GM10266 (cell line): ENCODE data around the gene COG5.
"Not testable (repeated sequence)": the region's sequence is repeated elsewhere in the genome, so short reads cannot be mapped to it uniquely, and the experiment has no call there.

Source experiments
- DNase-seq: peaks from one replicate; pipeline ENCODE4 v3.0.0; 2012; ENCODE audit errors: extremely low spot score
- CTCF ChIP-seq: IDR thresholded peaks from 2 replicates; pipeline ENCODE4 v1.5.1; 2012; ENCODE audit warnings: mild to moderate bottlenecking, low read depth; ENCODE audit not compliant: control insufficient read depth, insufficient read depth; ENCODE audit errors: missing control alignments

Gene COG5

GRCh38 chr7:107560898-107561516 is 2.7 kb downstream of the COG5 start:
- DNase-seq, result no peak
- TF ChIP-seq CTCF, result no peak

- DNase-seq, result no peak
- no peak for TF ChIP-seq CTCF
Observed at GRCh38 chr7:107559864-107560263, 3.9 kb downstream of the COG5 start.

GRCh38 chr7:107555893-107556292 is 7.8 kb downstream of the COG5 start:
- no peak for TF ChIP-seq CTCF
- DNase-seq, result no peak

- no peak for DNase-seq
- no peak for TF ChIP-seq CTCF
Observed at GRCh38 chr7:107551936-107552335, 11.8 kb downstream of the COG5 start.

- TF ChIP-seq CTCF, result no peak
- DNase-seq, result no peak
Observed at GRCh38 chr7:107544848-107545591, 18.7 kb downstream of the COG5 start.

- no peak for TF ChIP-seq CTCF
- no peak for DNase-seq
Observed at GRCh38 chr7:107543338-107543993, 20.3 kb downstream of the COG5 start.

- no peak for DNase-seq
- no peak for TF ChIP-seq CTCF
Observed at GRCh38 chr7:107538001-107538400, 25.7 kb downstream of the COG5 start.

- not testable (repeated sequence) for DNase-seq
Observed at GRCh38 chr7:107537228-107537627, 26.5 kb downstream of the COG5 start.
